Effector CD8-positive, alpha-beta T cell (primary cell): ENCODE data around the gene DPH7.
"Not testable (repeated sequence)": the region's sequence is repeated elsewhere in the genome, so short reads cannot be mapped to it uniquely, and the experiment has no call there.

ENCODE experiments used
- DNase-seq: peaks from one replicate; lab custom pipeline; 2025; lab: John Stamatoyannopoulos, UW

DPH7 gene

DNA sequence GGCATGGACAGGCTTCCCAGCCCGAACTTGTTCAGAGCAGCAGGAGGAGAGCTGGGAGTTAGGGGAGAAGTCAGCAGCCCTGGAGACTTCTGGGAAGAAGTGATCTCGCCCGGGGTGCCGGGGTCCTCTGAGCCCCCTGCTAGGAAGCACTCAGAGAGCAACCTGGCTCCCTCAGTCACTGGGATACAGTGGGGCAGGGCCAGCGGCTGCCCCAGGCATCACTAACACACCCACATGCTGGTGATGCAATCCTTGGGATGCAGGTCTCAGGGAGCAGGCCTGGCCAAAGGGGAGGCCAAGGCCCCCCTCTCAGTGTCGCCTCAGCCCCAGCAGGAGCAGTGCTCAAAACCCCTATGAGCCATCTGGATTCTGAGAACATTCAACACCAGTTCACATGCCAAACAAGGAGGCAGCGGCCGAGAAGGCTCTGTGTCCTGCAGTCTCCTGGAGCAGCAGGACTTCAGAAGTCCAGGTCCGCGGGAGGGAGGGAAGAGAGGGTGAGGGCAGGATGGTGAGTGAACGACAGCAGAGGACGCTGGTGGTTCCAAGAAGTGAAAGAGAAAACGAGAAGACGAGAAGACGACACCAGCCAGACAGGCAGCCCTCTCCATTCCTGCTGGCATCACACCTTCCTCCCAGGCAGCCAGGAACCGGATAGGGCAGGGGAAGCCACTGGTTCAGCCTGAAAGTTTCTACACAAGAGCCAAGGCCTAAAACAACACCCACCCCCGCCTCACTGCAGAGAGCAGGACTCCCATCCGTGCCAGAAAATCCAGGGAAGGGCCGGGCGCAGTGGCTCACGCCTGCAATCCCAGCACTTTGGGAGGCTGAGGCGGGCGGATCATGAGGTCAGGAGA lies 30.8 kb downstream of the DPH7 start:
- no peak for DNase-seq

DNA sequence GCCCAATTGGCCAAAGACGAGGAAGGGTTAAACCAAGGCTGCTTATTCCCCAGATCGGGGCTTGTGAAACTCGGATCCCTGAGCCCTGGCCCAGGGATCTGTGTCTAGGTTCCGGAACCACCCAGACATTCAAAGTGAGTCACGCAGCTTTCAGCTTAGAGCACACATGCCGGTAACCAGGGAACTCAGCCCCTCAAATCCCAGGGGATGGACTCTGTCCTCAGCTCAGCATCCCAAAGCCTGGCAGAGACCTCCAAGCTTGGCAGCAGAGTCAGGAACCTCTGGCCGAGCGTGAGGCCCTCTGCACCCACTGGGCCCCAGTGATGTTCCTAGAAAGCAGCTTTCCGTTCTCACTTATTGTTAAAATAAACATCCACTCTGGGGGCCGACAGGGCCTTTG lies 33.6 kb downstream of the DPH7 start:
- no peak for DNase-seq

DNA sequence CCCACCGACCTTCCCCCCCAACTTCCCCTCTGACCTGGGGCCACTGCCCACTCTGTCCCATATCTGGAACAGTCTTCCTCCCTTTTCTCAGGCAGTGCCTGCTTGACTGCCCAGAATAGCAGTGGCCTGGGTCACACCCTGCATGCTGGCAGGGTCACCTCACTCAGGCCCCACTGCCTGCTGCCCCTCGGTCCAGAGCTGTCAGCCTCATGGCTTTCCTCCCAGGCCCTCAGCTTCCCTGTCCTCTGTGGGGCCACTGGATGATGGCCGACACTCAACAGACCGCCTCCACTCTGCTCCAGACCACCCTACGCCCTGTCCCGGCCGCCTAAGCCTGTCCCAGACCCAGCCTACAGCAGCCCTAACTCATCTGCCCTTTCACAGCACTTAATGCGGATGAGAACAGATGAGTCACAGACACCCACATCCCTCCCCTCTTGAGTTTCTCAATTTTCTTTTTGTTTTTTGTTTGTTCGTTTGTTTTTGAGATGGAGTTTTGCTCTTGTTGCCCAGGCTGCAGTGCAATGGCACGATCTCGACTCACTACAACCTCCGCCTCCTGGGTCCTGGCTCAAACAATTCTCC lies 34.5 kb downstream of the DPH7 start:
- DNase-seq, result no peak

DNA sequence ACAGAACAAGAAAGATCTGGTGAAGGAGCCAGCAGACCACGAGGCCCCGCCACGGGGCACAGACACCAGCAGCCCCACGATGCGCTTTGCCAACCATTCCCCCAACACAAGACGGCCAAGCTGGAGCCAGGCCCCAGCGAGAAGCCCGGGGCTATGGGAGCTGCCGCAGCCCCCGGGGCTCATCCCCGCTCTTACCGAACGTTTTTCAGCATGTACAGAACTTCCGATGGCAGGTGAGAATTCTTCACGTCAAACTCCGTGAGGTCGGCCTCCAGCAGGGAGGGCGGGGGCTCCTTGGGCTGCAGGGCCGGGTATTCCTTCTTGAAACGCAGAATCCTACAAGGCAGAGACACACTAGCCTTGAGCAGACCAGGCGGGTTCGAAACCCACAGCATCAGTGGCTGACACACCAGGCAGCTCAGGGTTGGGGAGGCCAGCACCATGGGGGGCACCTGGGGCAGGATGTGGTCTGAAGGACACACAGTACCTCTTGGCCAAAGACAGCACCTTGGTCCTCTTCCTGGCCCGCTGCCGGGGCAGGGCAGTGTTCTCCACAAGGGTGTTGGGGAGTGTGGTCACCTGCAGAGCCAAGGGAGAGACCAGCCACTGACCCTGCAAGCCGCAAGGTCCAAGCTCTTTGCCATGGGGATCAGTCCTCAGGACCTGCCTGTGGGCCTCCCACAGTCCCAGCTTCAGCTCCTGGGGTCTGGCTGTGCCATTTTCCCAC lies 35.3 kb downstream of the DPH7 start:
- DNase-seq, result no peak

DNA sequence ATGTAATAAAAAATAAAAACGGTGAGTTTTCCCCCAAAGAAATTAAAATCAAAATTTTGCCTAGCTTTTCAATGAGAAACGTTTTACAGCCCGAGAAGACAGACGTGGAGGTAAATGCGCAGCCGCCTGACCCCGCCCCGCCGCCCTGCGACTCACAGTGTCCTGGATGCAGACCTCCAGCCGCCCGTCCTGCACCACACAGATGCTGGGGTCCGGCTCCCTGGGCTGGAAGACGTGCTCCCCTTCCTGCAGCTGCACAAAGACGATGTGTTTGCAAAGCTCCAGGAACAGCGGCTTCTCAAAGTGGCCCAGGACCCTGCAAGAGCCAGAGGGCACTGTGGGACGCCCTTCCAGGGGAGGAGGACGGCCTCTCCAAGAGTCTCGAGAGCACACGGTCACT lies 36.2 kb downstream of the DPH7 start:
- DNase-seq, result no peak

DNA sequence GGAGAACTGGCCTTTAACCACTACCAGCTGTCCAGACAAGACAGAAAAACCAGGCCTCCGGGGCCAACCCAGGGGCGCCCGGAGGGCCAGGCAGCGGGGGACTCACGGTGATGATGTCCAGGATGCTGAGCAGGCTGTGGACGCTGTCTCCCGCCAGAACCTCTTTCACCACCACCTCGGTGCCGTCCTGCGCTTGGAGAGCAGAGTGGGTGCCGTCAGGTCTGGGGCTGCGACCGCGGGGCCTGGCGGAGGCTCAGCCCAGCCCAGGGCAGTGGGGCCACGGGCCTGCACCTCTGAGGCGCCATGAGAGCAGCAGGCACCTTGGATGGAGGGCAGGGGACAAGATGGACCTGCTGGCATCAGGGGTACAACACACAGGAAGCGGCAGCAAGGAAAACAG lies 38.2 kb downstream of the DPH7 start:
- DNase-seq, result no peak

DNA sequence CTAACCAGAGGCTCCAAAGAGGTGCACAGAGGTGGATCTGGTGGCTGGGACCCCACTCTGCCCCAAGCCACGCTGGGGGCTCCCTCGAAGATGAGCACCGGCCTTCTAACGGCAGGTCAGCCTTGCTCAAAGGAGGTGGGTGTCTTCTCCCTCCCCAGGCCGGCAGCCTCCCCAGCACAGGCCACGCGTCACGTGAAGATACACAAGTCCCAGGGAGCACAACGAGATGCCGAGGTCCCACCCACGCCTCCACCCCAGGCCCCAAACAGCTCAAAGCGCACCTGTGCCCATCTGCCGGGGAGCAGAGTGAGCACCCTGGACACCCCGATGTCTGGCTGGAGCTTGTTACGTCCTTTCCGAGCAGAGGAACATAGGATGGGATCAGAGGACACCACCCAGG lies 40.7 kb downstream of the DPH7 start:
- DNase-seq, result no peak

DNA sequence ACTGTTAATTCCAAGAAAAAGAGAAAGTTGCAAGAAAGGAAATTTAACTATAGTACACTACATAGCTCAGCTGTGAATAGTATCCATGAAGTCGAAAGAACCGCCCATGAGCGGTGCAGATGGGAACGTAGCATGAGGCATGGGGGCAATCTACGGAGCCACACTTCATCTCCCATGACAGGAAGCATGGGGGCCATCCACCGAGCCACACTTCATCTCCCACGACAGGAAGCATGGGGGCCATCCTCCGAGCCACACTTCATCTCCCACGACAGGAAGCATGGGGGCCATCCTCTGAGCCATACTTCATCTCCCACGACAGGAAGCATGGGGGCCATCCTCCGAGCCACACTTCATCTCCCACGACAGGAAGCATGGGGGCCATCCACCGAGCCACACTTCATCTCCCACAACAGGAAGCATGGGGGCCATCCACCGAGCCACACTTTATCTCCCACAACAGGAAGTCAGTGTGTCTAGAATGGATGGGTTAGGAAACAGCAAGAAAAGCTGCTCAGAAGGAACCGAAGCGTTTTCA lies 42.1 kb downstream of the DPH7 start:
- not testable (repeated sequence) for DNase-seq

DNA sequence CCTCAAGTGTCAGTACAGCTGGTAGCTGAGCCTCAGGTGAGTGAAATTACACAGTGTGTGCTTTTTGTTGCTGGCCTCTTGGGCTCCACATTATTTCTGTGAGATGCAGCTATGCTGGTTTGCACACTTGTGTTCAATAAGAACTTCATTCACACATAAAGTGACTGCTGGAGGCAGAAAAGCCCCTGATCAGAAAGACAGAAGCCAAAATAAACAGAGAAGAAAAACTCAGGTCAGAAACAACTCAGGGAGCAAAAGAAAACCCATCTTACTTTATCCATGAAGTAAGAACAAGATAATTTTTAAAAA lies 43.7 kb downstream of the DPH7 start:
- DNase-seq, result no peak

DNA sequence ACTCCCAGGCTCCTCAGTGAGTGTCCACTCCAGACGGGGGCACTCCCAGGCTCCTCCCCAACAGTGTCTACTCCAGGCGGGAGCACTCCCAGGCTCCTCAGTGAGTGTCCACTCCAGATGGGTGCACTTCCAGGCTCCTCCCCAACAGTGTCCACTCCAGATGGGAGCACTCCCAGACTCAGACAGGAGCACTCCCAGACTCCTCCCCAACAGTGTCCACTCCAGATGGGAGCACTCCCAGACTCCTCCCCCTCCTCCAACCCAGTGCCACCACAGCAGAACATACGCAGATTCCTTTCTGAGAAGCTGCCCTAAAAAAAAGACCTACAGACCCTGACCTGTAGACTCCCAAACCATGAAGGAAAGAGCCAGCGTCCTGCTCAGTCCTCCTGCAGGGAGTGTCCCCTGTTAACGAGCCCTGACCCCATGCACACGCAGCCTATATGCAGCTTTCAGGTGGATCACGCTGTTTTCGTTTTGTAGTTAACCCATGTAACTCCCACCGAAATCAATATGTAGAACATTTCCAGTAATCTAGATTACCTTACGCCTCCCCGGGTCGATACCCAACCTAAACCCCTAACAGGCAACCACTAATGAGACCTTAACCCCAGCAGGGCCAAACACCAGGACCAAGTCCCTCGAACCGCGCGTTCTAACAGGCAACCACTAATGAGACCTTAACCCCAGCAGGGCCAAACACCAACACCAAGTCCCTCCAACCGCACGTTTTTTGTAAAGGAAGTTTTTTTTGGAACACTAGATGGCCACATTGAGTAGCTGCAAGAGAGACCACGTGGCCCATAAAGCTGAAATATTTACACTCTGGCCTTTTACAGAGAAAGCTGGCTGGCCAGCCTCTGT lies 44.2 kb downstream of the DPH7 start:
- DNase-seq, result no peak

DNA sequence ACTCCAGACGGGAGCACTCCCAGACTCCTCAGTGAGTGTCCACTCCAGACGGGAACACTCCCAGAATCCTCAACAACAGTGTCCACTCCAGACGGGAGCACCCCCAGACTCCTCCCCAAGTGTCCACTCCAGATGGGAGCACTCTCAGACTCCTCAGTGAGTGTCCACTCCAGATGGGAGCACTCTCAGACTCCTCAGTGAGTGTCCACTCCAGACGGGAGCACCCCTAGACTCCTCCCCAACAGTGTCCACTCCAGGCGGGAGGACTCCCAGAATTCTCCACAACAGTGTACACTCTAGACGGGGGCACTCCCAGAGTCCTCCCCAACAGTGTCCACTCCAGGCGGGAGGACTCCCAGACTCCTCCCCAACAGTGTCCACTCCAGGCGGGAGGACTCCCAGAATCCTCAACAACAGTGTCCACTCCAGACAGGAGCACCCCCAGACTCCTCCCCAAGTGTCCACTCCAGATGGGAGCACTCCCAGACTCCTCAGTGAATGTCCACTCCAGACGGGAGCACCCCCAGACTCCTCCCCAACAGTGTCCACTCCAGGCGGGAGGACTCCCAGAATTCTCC lies 45.7 kb downstream of the DPH7 start:
- not testable (repeated sequence) for DNase-seq

DNA sequence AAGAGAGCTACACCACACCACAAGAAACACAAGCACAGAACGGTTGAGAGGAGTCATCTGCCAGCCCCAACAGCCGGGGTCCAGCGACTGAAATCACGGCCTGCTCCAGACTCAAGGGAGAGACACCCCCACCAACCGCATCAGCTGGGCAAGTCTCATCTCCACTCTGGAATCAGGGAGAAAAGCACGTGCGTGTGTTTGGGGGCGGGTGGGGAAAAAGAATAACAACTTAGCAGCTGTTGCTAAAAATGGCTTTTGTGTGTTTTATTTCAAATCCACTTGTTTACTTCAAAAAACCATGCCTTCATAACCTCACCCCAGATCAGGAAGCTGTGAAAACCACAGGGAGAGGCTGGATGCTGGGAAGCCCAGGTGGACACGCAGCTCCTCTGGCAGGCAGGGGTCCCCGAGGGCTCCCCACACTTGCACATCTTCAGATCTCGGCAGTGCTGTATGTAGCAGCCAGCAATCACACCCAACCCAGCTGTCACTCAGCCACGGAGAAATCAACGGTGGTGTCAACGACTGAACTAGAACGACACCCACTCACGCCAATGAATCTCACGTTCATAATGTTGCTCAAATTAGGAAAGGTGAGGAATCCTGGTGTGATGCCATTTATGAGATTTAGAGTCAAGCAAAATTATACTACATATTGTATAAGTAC lies 47.5 kb downstream of the DPH7 start:
- DNase-seq, result no peak

DNA sequence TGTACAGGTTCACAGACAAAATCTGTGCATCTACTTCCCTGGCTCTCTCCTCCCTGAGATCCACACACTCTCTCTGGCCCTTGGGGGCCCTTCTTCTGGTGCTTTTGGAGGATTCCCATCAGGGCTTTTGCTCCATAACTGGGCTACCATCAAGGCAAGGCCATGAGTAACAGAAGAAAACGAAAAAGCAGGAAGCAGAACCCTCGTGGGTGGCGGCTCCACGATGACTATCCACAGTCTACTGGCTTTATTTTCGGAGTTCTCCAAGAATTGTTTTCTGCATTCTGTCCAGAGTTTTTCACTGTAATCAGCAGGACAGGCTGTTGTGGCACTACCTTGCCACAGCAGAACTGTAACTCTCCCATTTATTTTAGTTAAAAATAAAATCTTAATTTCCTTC lies 48.4 kb downstream of the DPH7 start:
- DNase-seq, result no peak

DNA sequence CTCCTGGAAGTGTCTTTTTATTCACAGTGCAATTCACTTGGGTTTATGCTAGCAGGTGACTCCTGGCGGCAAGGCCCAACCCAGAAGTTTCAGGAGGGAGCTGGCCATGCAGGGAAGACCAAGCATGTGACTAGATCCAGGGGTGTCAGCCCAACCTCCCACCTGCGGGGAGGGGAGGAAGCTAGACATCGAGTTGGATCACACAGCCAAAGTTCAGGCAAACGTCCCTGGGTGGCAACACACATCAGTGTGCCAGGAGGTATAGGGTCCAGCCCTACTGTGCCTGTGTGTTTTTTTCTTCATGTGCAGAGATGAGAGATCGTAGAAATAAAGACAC lies 53.8 kb downstream of the DPH7 start:
- DNase-seq, result no peak

DNA sequence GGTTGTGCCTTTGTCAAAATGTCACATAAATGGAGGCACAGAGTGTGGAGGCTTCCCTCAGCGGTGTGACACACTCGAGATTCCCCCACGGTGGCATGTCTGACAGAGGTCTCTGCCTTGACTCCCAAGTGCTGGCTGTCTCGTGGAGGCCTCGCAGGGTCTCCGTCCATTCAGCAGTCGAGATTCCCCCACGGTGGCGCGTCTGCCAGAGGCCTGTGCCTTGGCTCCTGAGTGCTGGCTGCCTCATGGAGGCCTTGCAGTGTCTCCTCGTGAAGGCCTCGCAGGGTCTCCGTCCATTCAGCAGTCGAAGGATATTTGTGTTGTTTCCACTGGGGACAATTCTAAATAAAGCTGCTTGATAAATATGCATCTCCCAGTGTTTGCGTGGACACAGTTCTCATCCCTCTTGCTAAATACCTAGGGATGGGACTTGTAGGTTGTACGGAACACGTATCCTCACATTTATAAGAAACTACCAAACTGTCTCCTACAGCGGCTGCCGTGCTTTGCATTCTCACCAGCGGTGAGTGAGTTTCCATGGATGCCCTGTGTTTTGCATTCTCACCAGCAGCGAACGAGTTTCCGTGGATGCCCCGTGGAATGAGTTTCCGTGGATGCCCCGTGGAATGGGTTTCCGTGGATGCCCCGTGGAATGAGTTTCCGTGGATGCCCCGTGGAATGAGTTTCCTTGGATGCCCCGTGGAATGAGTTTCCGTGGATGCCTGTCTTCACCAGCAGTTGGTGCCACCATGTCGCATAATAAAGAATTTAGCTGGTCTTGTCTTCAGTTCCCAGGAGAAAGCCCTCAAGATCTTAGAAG lies 54.4 kb downstream of the DPH7 start:
- no peak for DNase-seq

DNA sequence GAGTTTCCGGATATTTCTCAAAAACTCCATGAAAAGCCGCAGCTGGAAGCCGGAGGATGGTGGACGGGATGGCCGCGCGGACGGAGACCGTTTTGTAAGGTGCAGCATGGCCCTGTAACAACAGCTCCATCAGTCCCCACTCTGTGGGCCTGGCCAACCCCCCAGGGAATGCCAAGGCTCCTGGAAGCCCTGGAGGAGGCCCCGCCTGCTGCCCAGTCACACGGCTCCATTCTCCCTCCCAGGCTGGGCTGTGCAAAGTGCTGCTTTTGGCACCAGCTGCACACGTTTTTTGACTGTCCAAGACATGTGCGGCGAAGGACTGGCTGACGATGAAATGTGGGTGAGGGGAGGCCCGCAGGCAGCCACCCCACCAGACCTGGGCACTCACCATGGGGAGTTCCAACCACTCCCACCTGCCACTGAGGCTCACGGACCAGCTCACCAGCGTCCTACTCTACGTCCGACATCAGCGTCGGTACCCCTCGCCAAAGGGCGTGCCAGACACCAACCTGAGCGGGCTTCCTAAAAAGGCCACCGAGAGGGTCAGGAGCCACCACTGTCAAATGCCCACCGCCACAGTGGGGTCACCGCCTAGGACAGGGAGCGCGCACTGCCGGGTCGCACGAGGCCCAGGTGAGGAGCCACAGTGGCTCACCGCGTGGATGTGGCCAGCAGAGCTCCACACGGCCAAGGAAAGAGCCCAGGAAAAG lies 55.8 kb downstream of the DPH7 start:
- DNase-seq, result no peak

DNA sequence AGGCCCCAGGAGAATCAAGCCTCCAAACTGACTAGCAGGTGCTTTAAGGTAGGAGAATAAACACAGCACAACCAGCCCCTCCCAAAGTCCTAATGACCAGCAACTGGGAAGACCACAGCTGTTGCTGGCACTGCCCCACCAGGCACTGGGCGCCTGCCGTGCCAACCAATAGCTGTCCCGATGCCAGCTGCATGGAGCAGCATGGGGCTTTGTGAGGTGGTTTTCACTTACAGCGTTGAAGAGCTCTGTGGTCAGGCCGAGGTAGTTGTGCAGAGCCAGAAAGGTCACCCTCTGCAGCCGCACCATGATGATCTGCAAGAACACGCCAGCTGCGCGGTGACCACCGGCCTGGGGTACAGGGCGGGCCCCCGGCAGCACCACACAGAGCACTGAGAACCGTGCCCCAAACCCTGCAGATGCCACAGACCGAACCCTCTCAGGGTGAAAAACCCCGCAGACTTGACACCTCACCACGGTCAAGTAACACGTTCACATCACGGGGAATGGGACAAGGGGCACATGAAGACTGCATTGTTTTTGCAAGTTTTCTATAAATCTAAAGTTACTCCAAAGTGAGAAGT lies 57.2 kb downstream of the DPH7 start:
- DNase-seq, result no peak

DNA sequence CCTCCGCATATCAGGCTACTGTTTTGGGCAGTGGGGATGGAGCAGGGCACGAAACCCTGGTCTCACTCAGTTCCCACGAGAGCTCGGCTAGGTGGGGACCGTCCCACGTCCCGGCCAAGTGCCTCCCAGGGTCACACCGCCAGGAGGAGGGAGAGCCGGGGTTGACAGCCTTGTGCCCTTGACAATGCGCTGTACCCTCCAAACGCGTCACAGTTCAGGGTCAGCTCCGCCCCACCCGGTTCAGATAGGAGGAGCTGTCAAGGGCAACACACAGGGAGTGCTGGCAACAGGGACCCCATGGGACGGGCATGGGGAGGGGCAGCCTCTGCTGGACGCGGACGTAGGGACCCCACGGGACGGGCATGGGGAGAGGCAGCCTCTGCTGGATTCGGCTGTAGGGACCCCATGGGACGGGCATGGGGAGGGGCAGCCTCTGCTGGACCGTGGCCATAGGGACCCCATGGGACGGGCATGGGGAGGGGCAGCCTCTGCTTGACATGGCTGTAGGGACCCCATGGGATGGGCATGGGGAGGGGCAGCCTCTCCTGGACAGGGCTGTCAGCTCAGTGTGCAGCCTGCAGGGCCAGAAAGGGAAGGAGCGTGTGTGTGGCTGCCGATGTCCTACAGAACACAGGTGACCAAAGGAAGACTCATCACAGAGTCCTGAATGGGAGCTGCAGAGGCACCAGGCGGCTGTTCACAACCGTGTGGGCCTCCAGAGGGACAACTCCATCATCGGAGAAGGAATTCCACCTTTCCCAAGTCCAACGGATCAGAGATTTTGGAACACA lies 57.9 kb downstream of the DPH7 start:
- DNase-seq, result no peak

DNA sequence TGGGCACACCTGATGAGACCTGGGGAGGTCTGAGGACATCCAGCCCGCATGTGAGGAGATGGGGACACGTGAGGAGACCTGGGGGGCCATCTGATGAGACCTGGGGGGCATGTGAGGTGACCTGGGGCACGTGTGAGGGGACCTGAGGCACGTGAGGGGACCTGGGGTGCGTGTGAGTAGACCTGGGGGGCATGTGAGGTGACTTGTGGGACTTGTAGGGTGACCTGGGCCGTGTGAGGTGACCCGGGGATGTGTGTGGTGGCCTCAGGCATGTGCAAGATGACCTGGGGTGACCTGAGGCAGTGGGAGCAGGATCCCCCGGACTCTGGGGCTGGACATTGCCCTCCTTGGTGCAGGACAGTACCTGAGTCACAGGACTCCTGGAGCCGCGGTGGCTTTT lies 59.2 kb downstream of the DPH7 start:
- no peak for DNase-seq
